HepG2 (cell line): Measurements from ENCODE around the gene CERS5. TPM values are rescaled to one million over a fixed set of nuclear protein-coding genes. Genes with fewer than 3 reads are reported as not detected.

Experiments used
- ATAC-seq: fragments of 200-7000 bp; cut with Tn5 transposase; 3 replicates; pipeline ENCODE4 v1.9.1; 2020; ENCODE audit warnings: mild to moderate bottlenecking, moderate library complexity
- BruUV-seq: library from RNA; stranded (reverse); fragments of 400-500 nt; replicated peaks from 2 replicates; lab custom pipeline; 2021; lab: Mats Ljungman, UMichigan
- CTCF ChIA-PET: fragments of 300-600 bp; formaldehyde crosslinking; extraction: SDS; loops from one replicate; lab custom pipeline; 2021; ENCODE audit warnings: low total read pairs, inconsistent platforms, low intra/inter-chr PET ratio; lab: Yijun Ruan, JAX
- POLR2A ChIA-PET: fragments of 350-600 bp; sonication (Branson Sonifier 250); formaldehyde crosslinking; loops from one replicate; lab custom pipeline; 2020; ENCODE audit warnings: antibody characterized with exemption, inconsistent platforms; lab: Yijun Ruan, JAX
- DNase-seq: peaks from one replicate; pipeline ENCODE4 v3.0.0-alpha.2; 2015; ENCODE audit warnings: low spot score
- FAIRE-seq: peaks from 3 replicates; lab custom pipeline; 2011; peaks lifted over from hg19 to GRCh38; lab: Jason Lieb, UNC
- H2AFZ ChIP-seq: one replicate; pipeline ENCODE4 v1.6.1; 2011; ENCODE audit warnings: low read length, inconsistent platforms
- H3K27ac ChIP-seq: fragments of 300-600 bp; 3 replicates; pipeline ENCODE4 v1.8.0; 2011; ENCODE audit warnings: mixed run types, mild to moderate bottlenecking, mixed read lengths, low read length, inconsistent platforms; ENCODE audit not compliant: insufficient read depth; ENCODE audit errors: extremely low read length
- H3K27me3 ChIP-seq, 2 experiments: fragments of 200-600 bp in 1 of 2; 2 replicates in 1 of 2; 3 replicates in 1 of 2; pipeline versions ENCODE4 v1.6.0 to v1.8.0; 2011; ENCODE audit warnings: low read length in 2 of 2, mild to moderate bottlenecking in 2 of 2, moderate library complexity in 2 of 2, inconsistent platforms in 1 of 2; ENCODE audit not compliant: insufficient read depth in 2 of 2, control insufficient read depth in 1 of 2
- H3K36me3 ChIP-seq, 2 experiments: fragments of 200-600 bp in 1 of 2; replicated peaks in 1 of 2; 2 replicates in 1 of 2; 3 replicates in 1 of 2; pipeline versions ENCODE4 v1.5.1 to v1.8.0; 2011; ENCODE audit warnings: low read length in 2 of 2, inconsistent platforms in 1 of 2; ENCODE audit not compliant: insufficient read depth in 2 of 2, control insufficient read depth in 1 of 2
- H3K4me1 ChIP-seq: 2 replicates; pipeline ENCODE4 v1.5.1; 2012; ENCODE audit warnings: low read length, inconsistent platforms; ENCODE audit not compliant: insufficient read depth
- H3K4me2 ChIP-seq: 2 replicates; pipeline ENCODE4 v1.6.0; 2011; ENCODE audit warnings: low read depth, low read length, inconsistent platforms
- H3K4me3 ChIP-seq, 3 experiments: fragments of 200-600 bp in 1 of 3; sonication (generic), shearing (Covaris generic) in 1 of 3; replicated peaks in 1 of 3; 2 replicates each; pipeline ENCODE4 v1.5.1; 2011 to 2016; ENCODE audit warnings: low read length in 3 of 3, inconsistent platforms in 2 of 3, low read depth in 2 of 3, mild to moderate bottlenecking in 2 of 3, control low read depth in 1 of 3, mixed read lengths in 1 of 3; ENCODE audit not compliant: insufficient read depth in 1 of 3
- H3K79me2 ChIP-seq: one replicate; pipeline ENCODE4 v1.6.1; 2011; ENCODE audit warnings: low read length, inconsistent platforms; ENCODE audit not compliant: insufficient read depth
- H3K9ac ChIP-seq: 2 replicates; pipeline ENCODE4 v1.6.0; 2011; ENCODE audit warnings: mild to moderate bottlenecking, low read depth, low read length, inconsistent platforms; ENCODE audit not compliant: insufficient read depth
- H3K9me3 ChIP-seq: 2 replicates; pipeline ENCODE4 v1.5.1; 2012; ENCODE audit warnings: mild to moderate bottlenecking, low read length
- H4K20me1 ChIP-seq: 2 replicates; pipeline ENCODE4 v1.6.0; 2011; ENCODE audit warnings: inconsistent platforms, mild to moderate bottlenecking, low read length, moderate library complexity; ENCODE audit not compliant: insufficient read depth
- AGO2 ChIP-seq: fragments of 200-400 bp; formaldehyde crosslinking; optimal IDR thresholded peaks from 2 replicates; pipeline ENCODE3; 2017; ENCODE audit warnings: mild to moderate bottlenecking, low read depth, low read length, moderate library complexity
- CAMTA2 ChIP-seq: sonication (generic); formaldehyde crosslinking; IDR thresholded peaks from 2 replicates; pipeline ENCODE4 v1.4.0; 2020; ENCODE audit warnings: mild to moderate bottlenecking, missing genetic modification reagents, borderline replicate concordance
- FOXK2 ChIP-seq: fragments of 450-650 bp; IDR thresholded peaks from 2 replicates; pipeline ENCODE4 v1.6.1; 2016
- GATAD2A ChIP-seq: IDR thresholded peaks from 2 replicates; pipeline ENCODE4 v1.6.1; 2016
- HNRNPL ChIP-seq: fragments of 200-400 bp; formaldehyde crosslinking; IDR thresholded peaks from 2 replicates; pipeline ENCODE4 v1.6.1; 2017; ENCODE audit warnings: mild to moderate bottlenecking, low read depth, low read length
- NFIC ChIP-seq: IDR thresholded peaks from 2 replicates; pipeline ENCODE4 v1.6.1; 2012; ENCODE audit warnings: mild to moderate bottlenecking, low read length, inconsistent platforms
- TERF1 ChIP-seq: sonication (generic); formaldehyde crosslinking; IDR thresholded peaks from 2 replicates; pipeline ENCODE4 v1.8.0; 2022; ENCODE audit warnings: mild to moderate bottlenecking, missing genetic modification reagents, moderate library complexity
- ZBTB39 ChIP-seq: sonication (generic); formaldehyde crosslinking; IDR thresholded peaks from 2 replicates; pipeline ENCODE4 v1.5.0; 2020; ENCODE audit warnings: missing genetic modification reagents
- ZFP1 ChIP-seq: IDR thresholded peaks from 2 replicates; pipeline ENCODE4 v1.6.1; 2016
- ZMYM2 ChIP-seq: sonication (generic); formaldehyde crosslinking; IDR thresholded peaks from 2 replicates; pipeline ENCODE4 v1.8.0; 2022; ENCODE audit warnings: mild to moderate bottlenecking, missing genetic modification reagents
- ZNF792 ChIP-seq: IDR thresholded peaks from 2 replicates; pipeline ENCODE4 v1.6.1; 2016
- WGBS: methylation state at CpG from one replicate; pipeline ENCODE4 v1.1.6; 2017; ENCODE audit warnings: low lambda C conversion rate; 5-methylcytosine and 5-hydroxymethylcytosine counted together
- in situ Hi-C: cut with HindIII; loops from 2 replicates; pipeline ENCODE4 v1.10.0; 2017; ENCODE audit warnings: low pct_unique_long_range_greater_than_20kb; ENCODE audit not compliant: extremely low pct_ligation_motif_present
- intact Hi-C: fragments of 100-400 bp; cut with micrococcal nuclease; formaldehyde crosslinking; loops from one replicate; pipeline ENCODE4 v1.10.0; 2022; ENCODE audit not compliant: unreplicated experiment
- polyA plus RNA-seq, 8 experiments: library from polyadenylated mRNA; depleted of rRNA in 3 of 8; stranded (reverse) in 7 of 8; unstranded in 1 of 8; fragments of >200 nt; fragmentation: Illumina TruSeq in 4 of 8; extraction: Trizol in 4 of 8; gene quantifications; 2 replicates each; pipeline versions ENCODE4 v1.2.1 to v1.2.3, GENCODE V29; 2011 to 2016; ENCODE audit warnings: low read depth in 4 of 8, missing spikeins in 1 of 8, mixed read lengths in 1 of 8; ENCODE audit not compliant: insufficient read depth in 1 of 8
- total RNA-seq, 5 experiments: library from RNA; depleted of rRNA; stranded (reverse); fragments of >200 nt; fragmentation: Illumina TruSeq; extraction: Trizol; gene quantifications; 2 replicates each; pipeline ENCODE4 v1.2.3, GENCODE V29; 2016; ENCODE audit warnings: low read depth in 1 of 5

CERS5 gene
- total and polyA plus RNA-seq, 2 of the 13 experiments (the other 11 are each of a cell fraction or from before 2014, with no cell fraction given) = 22.3 to 48.8 TPM

GRCh38 chr12:50090391-50090790 lies 76.8 kb downstream of the CERS5 start (continued):
- TF ChIP-seq ZBTB39 (CRISPR knock-in tag) (no peak), NFIC (no peak), GATAD2A (CRISPR knock-in tag) (no peak), HNRNPL (no peak)
- TF ChIP-seq, all 625 proteins: peak for 0

DNA sequence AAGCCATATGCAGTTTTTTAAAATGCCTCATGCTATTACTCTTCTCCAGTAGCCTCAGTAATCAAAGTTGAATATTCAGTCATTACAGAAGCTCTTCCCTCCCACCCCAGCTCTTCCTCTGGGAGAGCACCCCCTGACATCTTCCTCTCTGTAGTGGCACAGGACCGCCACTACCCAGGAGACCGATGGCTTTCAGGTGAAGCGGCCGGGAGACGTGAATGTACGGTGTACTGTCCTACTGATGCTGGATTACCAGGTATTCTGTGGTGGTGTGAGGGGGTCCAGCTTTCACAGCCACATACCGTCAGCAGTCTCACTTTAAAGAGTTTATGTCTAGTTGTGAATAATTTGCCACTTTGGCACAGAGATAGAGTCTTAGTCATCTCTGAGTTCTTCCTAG lies 77.4 kb downstream of the CERS5 start:
- CTCF ChIA-PET = no interaction called here
- Histone ChIP-seq H3K27ac (no peak overlapping the region), H3K36me3 (peaks cover 21 to 60% of the 10 kb centered on the region in 2 experiments), H3K9ac (no peak overlapping the region), H3K4me2 (no peak overlapping the region), H3K4me1 (peaks cover 38% of the 10 kb centered on the region), H2AFZ (no peak overlapping the region), H3K4me3 (no peak overlapping the region), H3K79me2 (peaks cover 15% of the 10 kb centered on the region), H4K20me1 (peaks cover 4% of the 10 kb centered on the region; the same call in 1 of the 2 replicates), H3K27me3 (no peaks in the 10 kb centered on the region), H3K9me3 (no peaks in the 10 kb centered on the region)
- intact Hi-C loops (no loop called here), in situ Hi-C loops (no loop called here)
- WGBS = 95% methylated on average over 7 of the region's 7 CpGs
- DNase-seq (no peak), ATAC-seq (no peak), FAIRE-seq (no peak)
- POLR2A ChIA-PET = interaction anchor here (1.4 kb wide), 1 partner anchor 14 kb away, joined by 4 read pairs; the partner anchor contains the start of gene GPD1
- BruUV-seq = no TSS peak
- TF ChIP-seq AGO2 (no peak), ZMYM2 (CRISPR knock-in tag) (no peak), ZFP1 (no peak), CAMTA2 (CRISPR knock-in tag) (no peak), ZNF792 (no peak), FOXK2 (no peak), TERF1 (CRISPR knock-in tag) (no peak)
